OCI-LY3 (cell line): Measurements from ENCODE around the gene PIP4P1.

Source experiments
- H2AFZ ChIP-seq: fragments of 200-600, 300-600 bp; shearing (Covaris generic); 2 replicates; pipeline ENCODE4 v1.6.0; 2014; ENCODE audit warnings: antibody characterized with exemption, low read depth, low read length
- H3K27ac ChIP-seq: fragments of 200-600, 300-600 bp; sonication (generic); 2 replicates; pipeline ENCODE4 v1.5.1; 2014; ENCODE audit warnings: mild to moderate bottlenecking, low read length, moderate library complexity, mixed read lengths
- H3K27me3 ChIP-seq: fragments of 200-600, 300-600 bp; sonication (generic); 2 replicates; pipeline ENCODE4 v1.6.1; 2014; ENCODE audit warnings: low read depth, low read length, mixed read lengths
- H3K36me3 ChIP-seq: fragments of 200-600, 300-600 bp; sonication (generic); replicated peaks from 2 replicates; pipeline ENCODE3; 2014; ENCODE audit warnings: low read depth, low read length, mixed read lengths
- H3K4me1 ChIP-seq: fragments of 300-600, 200-600 bp; sonication (generic); 2 replicates; pipeline ENCODE4 v1.6.1; 2014; ENCODE audit warnings: low read length, mixed read lengths
- H3K4me2 ChIP-seq: fragments of 200-600, 300-600 bp; sonication (generic); 2 replicates; pipeline ENCODE4 v1.6.1; 2014; ENCODE audit warnings: low read length, mixed read lengths
- H3K4me3 ChIP-seq: fragments of 300-600, 200-600 bp; sonication (generic); 2 replicates; pipeline ENCODE4 v1.5.1; 2014; ENCODE audit warnings: antibody characterized with exemption, mild to moderate bottlenecking, low read length, moderate library complexity
- H3K79me2 ChIP-seq: fragments of 300-600, 200-600 bp; shearing (Covaris generic); 2 replicates; pipeline ENCODE4 v1.6.1; 2014; ENCODE audit warnings: mild to moderate bottlenecking, low read length, mixed read lengths
- H3K9ac ChIP-seq: fragments of 300-600, 200-600 bp; shearing (Covaris generic); 2 replicates; pipeline ENCODE4 v1.6.0; 2014; ENCODE audit warnings: mild to moderate bottlenecking, low read length, moderate library complexity
- H3K9me3 ChIP-seq: fragments of 200-600, 300-600 bp; shearing (Covaris generic); 2 replicates; pipeline ENCODE4 v1.6.1; 2014; ENCODE audit warnings: low read length, mixed read lengths; ENCODE audit not compliant: insufficient read depth
- H4K20me1 ChIP-seq: fragments of 200-600, 300-600 bp; sonication (generic); 2 replicates; pipeline ENCODE4 v1.6.1; 2016; ENCODE audit warnings: low read length, mixed read lengths; ENCODE audit not compliant: insufficient read depth
- CTCF ChIP-seq: fragments of 200-600, 300-600 bp; sonication (generic); IDR thresholded peaks from 2 replicates; pipeline ENCODE4 v1.5.1; 2014; ENCODE audit warnings: antibody characterized with exemption, low read length, low read depth
- EZH2phosphoT487 ChIP-seq: fragments of 200-600 bp; shearing (Covaris generic); IDR thresholded peaks from 2 replicates; pipeline ENCODE4 v1.6.1; 2018; ENCODE audit warnings: antibody characterized with exemption, mixed run types, low read depth

Gene PIP4P1

GRCh38 chr14:20476776-20477175 is 15.5 kb upstream of the PIP4P1 start:
- peaks cover 74% of the 10 kb centered on the region for H3K36me3 ChIP-seq
- no peak overlapping the region for H3K4me2 ChIP-seq
- no peak for TF ChIP-seq EZH2phosphoT487
- TF ChIP-seq CTCF: no peak
- peaks cover 19% of the 10 kb centered on the region for H3K4me1 ChIP-seq
- H3K79me2 ChIP-seq: peaks cover 21% of the 10 kb centered on the region
- H3K27me3 ChIP-seq: no peaks in the 10 kb centered on the region
- H2AFZ ChIP-seq: no peak overlapping the region
- H3K4me3 ChIP-seq: no peak overlapping the region
- peak overlapping the region; percentile 40 for H3K27ac ChIP-seq
- no peaks in the 10 kb centered on the region for H3K9me3 ChIP-seq
- H3K9ac ChIP-seq: no peak overlapping the region
- peaks cover 9% of the 10 kb centered on the region; the same call in 1 of the 2 replicates for H4K20me1 ChIP-seq

GRCh38 chr14:20472536-20473169 is 11.4 kb upstream of the PIP4P1 start:
- H3K4me2 ChIP-seq: no peak overlapping the region
- H4K20me1 ChIP-seq: peaks cover 18% of the 10 kb centered on the region; the same call in 1 of the 2 replicates
- H3K9ac ChIP-seq: no peak overlapping the region
- H3K27ac ChIP-seq: no peak overlapping the region
- no peak for TF ChIP-seq CTCF
- TF ChIP-seq EZH2phosphoT487: no peak
- H2AFZ ChIP-seq: no peak overlapping the region
- H3K27me3 ChIP-seq: no peaks in the 10 kb centered on the region
- peaks cover 64% of the 10 kb centered on the region for H3K36me3 ChIP-seq
- peaks cover 34% of the 10 kb centered on the region for H3K4me1 ChIP-seq
- H3K79me2 ChIP-seq: peaks cover 47% of the 10 kb centered on the region
- no peaks in the 10 kb centered on the region for H3K9me3 ChIP-seq
- no peak overlapping the region for H3K4me3 ChIP-seq

- H3K27ac ChIP-seq: peak overlapping the region; percentile 77
- peaks cover 18% of the 10 kb centered on the region; the same call in 1 of the 2 replicates for H4K20me1 ChIP-seq
- TF ChIP-seq EZH2phosphoT487 (no peak), CTCF (no peak)
- peak overlapping the region; percentile 95 for H3K4me2 ChIP-seq
- no peak overlapping the region for H2AFZ ChIP-seq
- H3K4me3 ChIP-seq: peak overlapping the region; percentile 92
- H3K36me3 ChIP-seq: peaks cover 43% of the 10 kb centered on the region
- H3K27me3 ChIP-seq: no peaks in the 10 kb centered on the region
- peaks cover 18% of the 10 kb centered on the region for H3K4me1 ChIP-seq
- no peaks in the 10 kb centered on the region for H3K9me3 ChIP-seq
- peak overlapping the region; percentile 98 for H3K9ac ChIP-seq
- peaks cover 47% of the 10 kb centered on the region for H3K79me2 ChIP-seq
These were observed 9.3 kb upstream of the PIP4P1 start for GRCh38 chr14:20470603-20470901.

GRCh38 chr14:20469890-20470602 is 8.8 kb upstream of the PIP4P1 start:
- Histone ChIP-seq H3K27me3 (no peaks in the 10 kb centered on the region), H3K4me1 (peaks cover 18% of the 10 kb centered on the region), H3K4me2 (peak overlapping the region; percentile 95), H2AFZ (0 out of 2 replicates have a peak overlapping the region, but pooled peaks have one; percentile 0), H3K9me3 (no peaks in the 10 kb centered on the region), H4K20me1 (peaks cover 18% of the 10 kb centered on the region; the same call in 1 of the 2 replicates), H3K9ac (peak overlapping the region; percentile 98), H3K27ac (peak overlapping the region; percentile 77), H3K79me2 (peaks cover 47% of the 10 kb centered on the region), H3K36me3 (peaks cover 39% of the 10 kb centered on the region), H3K4me3 (peak overlapping the region; percentile 92)
- TF ChIP-seq CTCF (no peak), EZH2phosphoT487 (no peak)
